Prostate gland (tissue), 2 donors: ENCODE measurements around the gene TTC33.

Source experiments
- POLR2A ChIP-seq: fragments of 450-650 bp; IDR thresholded peaks from one replicate; pipeline ENCODE4 v1.6.1; 2016; ENCODE audit warnings: antibody characterized with exemption, mild to moderate bottlenecking
- TF ChIP-seq, protein P1 (sequence below), 4 experiments: fragments of 200-600 bp in 2 of 4; fragments of 450-650 bp in 2 of 4; sonication (generic) in 2 of 4; IDR thresholded peaks; 1 replicate in 3 of 4; 2 replicates in 1 of 4; pipeline ENCODE4 v1.5.1; 2016 to 2019; ENCODE audit warnings: antibody characterized with exemption in 4 of 4, mild to moderate bottlenecking in 2 of 4, moderate library complexity in 2 of 4

DNA sequence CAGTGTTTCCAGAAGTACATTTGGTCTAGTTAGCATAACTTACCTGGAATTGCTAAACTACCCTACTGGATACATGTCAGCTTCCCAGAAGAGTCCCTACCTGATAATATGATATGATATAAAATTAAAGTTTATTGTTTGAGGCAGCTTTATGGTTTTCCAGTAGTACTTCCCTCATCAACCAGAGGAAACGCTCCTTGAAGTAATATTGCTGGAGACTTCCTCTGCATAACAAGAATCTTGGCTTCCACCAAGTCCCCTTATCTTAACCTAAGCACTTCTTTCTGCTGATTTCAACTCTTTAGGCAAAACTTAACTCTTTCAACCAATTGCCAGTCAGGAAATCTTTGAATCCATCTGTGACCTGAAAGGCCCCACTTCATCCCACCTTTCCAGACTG is 290.3 kb downstream of the TTC33 start:
- no peak for TF ChIP-seq POLR2A
- TF ChIP-seq, protein P1, sequence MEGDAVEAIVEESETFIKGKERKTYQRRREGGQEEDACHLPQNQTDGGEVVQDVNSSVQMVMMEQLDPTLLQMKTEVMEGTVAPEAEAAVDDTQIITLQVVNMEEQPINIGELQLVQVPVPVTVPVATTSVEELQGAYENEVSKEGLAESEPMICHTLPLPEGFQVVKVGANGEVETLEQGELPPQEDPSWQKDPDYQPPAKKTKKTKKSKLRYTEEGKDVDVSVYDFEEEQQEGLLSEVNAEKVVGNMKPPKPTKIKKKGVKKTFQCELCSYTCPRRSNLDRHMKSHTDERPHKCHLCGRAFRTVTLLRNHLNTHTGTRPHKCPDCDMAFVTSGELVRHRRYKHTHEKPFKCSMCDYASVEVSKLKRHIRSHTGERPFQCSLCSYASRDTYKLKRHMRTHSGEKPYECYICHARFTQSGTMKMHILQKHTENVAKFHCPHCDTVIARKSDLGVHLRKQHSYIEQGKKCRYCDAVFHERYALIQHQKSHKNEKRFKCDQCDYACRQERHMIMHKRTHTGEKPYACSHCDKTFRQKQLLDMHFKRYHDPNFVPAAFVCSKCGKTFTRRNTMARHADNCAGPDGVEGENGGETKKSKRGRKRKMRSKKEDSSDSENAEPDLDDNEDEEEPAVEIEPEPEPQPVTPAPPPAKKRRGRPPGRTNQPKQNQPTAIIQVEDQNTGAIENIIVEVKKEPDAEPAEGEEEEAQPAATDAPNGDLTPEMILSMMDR (IDR thresholded peaks at IDR 0.05) = no peak
